T-helper 17 cell (primary cell): Measurements from ENCODE around the gene ALKBH2. TPM values are rescaled to one million over a fixed set of nuclear protein-coding genes. Genes with fewer than 3 reads are reported as not detected.
"Not testable (repeated sequence)": the region's sequence is repeated elsewhere in the genome, so short reads cannot be mapped to it uniquely, and the experiment has no call there.

ENCODE experiments used
- ATAC-seq: fragments of 150-1000 bp; cut with Tn5 transposase; 2 replicates; pipeline ENCODE4 v1.10.0; 2021; ENCODE audit warnings: mild to moderate bottlenecking, moderate library complexity
- DNase-seq, 3 donors: peaks; one replicate each; pipeline versions ENCODE4 v3.0.0 to v3.0.0-alpha.2; 2020 to 2021
- H3K9me3 ChIP-seq: one replicate; pipeline ENCODE4 v1.7.0; 2013; ENCODE audit warnings: low read length, mild to moderate bottlenecking; ENCODE audit not compliant: control insufficient read depth, poor library complexity, severe bottlenecking
- H3K27ac Mint-ChIP-seq: one replicate; pipeline ENCODE4 v1.8.0; 2022; ENCODE audit warnings: mild to moderate bottlenecking, moderate library complexity, mixed read lengths
- H3K27me3 Mint-ChIP-seq: one replicate; pipeline ENCODE4 v1.8.0; 2022; ENCODE audit warnings: mixed read lengths
- H3K36me3 Mint-ChIP-seq: one replicate; pipeline ENCODE4 v1.8.0; 2022; ENCODE audit warnings: low read depth, mixed read lengths
- H3K4me1 Mint-ChIP-seq: one replicate; pipeline ENCODE4 v1.8.0; 2022; ENCODE audit warnings: mild to moderate bottlenecking, mixed read lengths
- H3K4me3 Mint-ChIP-seq: one replicate; pipeline ENCODE4 v1.8.0; 2022; ENCODE audit warnings: mild to moderate bottlenecking, moderate library complexity, mixed read lengths
- total RNA-seq, 4 donors: library from RNA in 2 of 4; stranded (reverse) in 2 of 4; gene quantifications; one replicate each; pipeline ENCODE4 v1.2.3 and lab custom pipeline; 2022 to 2026

Gene ALKBH2
- total RNA-seq, 2 donors from 2014 or later: 6.5 to 9.4 TPM

DNA sequence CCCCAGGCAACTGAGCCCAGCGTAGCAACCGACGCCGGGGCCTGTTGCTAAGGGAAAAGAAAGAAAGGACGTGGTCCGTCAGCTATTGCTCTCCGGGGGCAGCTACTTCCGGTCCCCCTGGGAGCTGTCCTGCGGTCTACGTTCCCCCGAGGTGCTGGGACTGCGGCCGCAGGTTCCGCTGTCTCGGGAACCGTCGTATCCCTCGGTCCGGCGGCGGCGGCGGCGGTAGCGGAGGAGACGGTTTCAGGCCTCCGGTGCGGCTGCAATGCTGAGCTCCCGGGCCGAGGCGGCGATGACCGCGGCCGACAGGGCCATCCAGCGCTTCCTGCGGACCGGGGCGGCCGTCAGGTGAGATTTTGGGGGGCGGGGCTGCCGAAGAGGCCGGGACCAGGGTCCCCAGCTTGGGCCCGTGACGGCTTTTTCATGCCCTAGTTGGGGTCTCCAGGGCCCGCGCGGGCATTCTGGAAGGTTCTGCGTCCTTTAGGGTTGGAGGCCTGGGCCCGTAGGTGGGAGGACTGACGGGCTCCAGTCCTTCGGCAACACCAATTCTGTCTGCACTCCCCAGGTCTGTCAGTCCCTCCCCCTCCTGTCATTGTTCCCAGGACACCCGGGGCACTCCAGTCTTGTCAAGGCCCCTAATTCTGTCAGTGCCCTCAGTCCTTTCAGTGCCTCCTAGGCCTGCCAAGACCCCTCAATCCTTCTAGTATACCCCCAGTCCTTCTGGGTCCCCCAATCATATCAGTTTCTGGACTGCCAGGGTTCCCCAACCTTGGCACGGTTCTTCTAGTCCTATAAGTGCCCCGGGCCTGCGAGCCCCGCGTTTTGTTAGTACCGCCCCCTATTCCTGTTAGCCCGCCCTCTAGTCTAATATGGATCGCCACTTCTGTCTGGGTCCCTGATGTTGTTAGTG, 40.6 kb downstream of the ALKBH2 start, which contains the start of gene USP30:
Gene USP30 (plus strand): TSS at position 163 of the 910 bp plus-strand sequence. CDS start 103 bp downstream, at position 266.
- Mint-ChIP-seq H3K4me1 (peaks cover 24% of the 10 kb centered on the region), H3K4me3 (peak within 1 kb of the TSS; percentile 99), H3K36me3 (peaks cover 5% of the 10 kb centered on the region), H3K27me3 (no peaks in the 10 kb centered on the region), H3K27ac (peak within 1 kb of the TSS; percentile 99)
- H3K9me3 ChIP-seq: no peaks in the 10 kb centered on the region
- DNase-seq (peak; percentile 58 to 76 (median 69)), ATAC-seq (peak; percentile 80)

DNA sequence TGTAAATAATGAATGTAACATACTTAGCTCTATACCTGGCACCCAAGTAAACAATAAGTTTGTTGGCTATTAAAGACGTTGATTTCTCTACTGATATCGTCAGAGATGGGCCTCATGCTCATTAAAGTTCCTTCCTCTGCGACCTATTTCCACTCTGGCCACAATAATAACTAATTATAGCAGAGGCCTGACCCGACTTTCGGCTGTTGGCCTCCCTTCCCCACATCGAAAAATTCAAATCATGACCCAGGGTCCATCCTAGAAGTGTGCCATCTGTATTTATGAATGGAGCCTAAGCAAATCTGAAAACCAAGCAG, 41.2 kb downstream of the ALKBH2 start:
- Mint-ChIP-seq H3K4me1 (peaks cover 22% of the 10 kb centered on the region), H3K27ac (peak overlapping the region; percentile 99), H3K27me3 (no peaks in the 10 kb centered on the region), H3K4me3 (peak overlapping the region; percentile 99), H3K36me3 (peaks cover 5% of the 10 kb centered on the region)
- DNase-seq (no peak), ATAC-seq (no peak)
- no peaks in the 10 kb centered on the region for H3K9me3 ChIP-seq

DNA sequence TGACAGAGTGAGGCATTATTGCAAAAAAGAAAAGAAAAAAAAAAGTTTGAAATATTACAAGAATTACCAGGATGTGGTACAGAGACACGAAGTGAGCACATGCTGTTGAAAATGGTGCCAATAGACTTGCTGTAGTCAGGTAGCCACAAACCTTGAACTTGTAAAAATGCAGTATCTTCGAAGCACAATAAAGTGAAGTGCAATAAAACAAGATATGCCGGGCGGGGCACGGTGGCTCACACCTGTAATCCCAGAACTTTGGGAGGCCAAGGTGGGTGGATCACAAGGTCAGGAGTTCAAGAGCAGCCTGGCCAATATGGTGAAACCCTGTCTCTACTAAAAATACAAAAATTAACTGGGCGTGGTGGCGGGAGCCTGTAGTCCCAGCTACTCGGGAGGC, 43.5 kb downstream of the ALKBH2 start:
- not testable (repeated sequence) for H3K27me3 Mint-ChIP-seq, H3K27ac Mint-ChIP-seq, DNase-seq, ATAC-seq, H3K36me3 Mint-ChIP-seq, H3K9me3 ChIP-seq
- Mint-ChIP-seq H3K4me3 (peak overlapping the region; percentile 39), H3K4me1 (peaks cover 17% of the 10 kb centered on the region)

DNA sequence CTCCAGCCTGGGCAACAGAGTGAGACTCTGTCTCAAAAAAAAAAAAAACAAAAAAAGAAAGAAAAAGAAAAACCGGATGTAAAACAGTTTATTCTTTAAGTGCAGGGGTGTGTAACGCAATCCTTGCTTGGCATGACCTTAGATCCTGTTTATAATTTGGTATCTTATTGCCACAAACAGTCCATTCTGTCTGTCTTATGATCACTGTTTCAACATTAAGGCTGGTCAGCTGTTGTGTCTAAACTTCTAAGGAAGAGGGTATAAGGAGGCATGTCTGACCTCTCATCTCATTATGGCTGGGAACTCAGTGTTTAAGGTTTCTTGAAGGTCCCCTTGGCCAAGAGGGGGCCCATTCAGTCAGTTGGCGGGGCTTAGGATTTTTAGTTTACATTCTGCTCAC, 44.6 kb downstream of the ALKBH2 start:
- not testable (repeated sequence) for H3K36me3 Mint-ChIP-seq, ATAC-seq, H3K9me3 ChIP-seq, H3K4me3 Mint-ChIP-seq, DNase-seq, H3K27ac Mint-ChIP-seq, H3K27me3 Mint-ChIP-seq
- peaks cover 11% of the 10 kb centered on the region for H3K4me1 Mint-ChIP-seq

DNA sequence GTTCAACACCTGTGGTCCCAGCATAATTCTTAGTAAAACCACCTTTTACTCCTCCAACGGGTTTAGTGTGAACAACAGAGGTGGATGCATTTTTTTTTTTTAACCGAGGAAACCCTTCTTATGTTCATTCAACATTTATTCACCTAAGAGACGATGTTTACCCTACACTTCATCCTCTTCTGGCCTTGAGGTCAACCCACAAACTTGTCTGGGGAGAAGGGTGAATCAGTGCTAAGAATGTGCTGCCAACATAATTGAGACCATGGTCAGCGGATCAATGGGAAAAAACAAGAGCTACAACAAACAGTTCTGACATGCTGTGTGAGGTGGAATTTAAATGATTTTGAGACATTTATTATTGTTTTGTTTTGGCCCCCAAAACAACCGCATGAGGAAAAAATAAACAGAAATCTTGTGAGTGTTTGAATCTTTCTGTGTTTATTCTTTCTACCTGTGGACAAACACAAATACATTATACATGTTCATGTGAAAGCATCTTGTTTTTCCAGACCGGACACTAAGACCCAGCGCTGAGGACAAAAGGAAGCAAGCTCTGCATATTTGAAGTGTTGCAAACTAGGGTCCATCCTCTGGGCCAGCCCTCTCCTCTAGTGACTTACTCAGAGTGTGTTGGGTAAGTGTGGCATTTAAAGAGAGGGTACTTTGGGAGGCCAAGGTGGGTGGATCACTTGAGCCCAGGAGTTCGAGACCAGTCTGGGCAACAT, 46.0 kb downstream of the ALKBH2 start:
- peaks cover 1% of the 10 kb centered on the region for H3K4me1 Mint-ChIP-seq
- peaks cover 21% of the 10 kb centered on the region for H3K27me3 Mint-ChIP-seq
- H3K9me3 ChIP-seq: no peaks in the 10 kb centered on the region
- ATAC-seq (no peak), DNase-seq (no peak)
- H3K4me3 Mint-ChIP-seq: no peak overlapping the region
- H3K27ac Mint-ChIP-seq: no peak overlapping the region
- peaks cover 3% of the 10 kb centered on the region for H3K36me3 Mint-ChIP-seq

DNA sequence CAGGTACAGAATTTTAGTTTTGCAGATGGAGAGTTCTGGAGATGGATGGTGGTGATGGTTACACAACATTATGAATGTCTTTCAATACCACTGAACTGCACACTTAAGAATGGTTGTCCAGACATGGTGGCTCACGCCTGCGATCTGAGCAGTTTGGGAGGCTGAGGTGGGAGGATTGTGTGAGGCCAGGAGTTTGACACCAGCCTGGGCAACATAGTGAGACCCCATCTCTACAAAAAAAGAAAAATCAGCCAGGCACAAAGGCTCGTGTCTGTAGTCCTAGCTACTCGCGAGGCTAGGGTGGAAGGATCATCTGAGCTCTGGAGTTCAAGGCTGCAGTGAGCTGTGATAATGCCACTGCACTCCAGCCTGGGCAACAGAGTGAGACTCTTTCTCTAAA, 49.0 kb downstream of the ALKBH2 start:
- peaks cover 3% of the 10 kb centered on the region for H3K36me3 Mint-ChIP-seq
- H3K4me3 Mint-ChIP-seq: no peak overlapping the region
- no peaks in the 10 kb centered on the region for H3K4me1 Mint-ChIP-seq
- DNase-seq (no peak), ATAC-seq (no peak)
- H3K27ac Mint-ChIP-seq: no peak overlapping the region
- H3K27me3 Mint-ChIP-seq: peaks cover 22% of the 10 kb centered on the region
- H3K9me3 ChIP-seq: no peaks in the 10 kb centered on the region

Other genes starting within 250 kb of the ALKBH2 start
- gene SSH1, start 235.9 kb downstream of the ALKBH2 start, total RNA-seq: 10 to 100 TPM; 22.3 to 31.2 TPM
- not detected for gene DAO, start 213.4 kb downstream of the ALKBH2 start, total RNA-seq
- gene SVOP, start 72.4 kb downstream of the ALKBH2 start, total RNA-seq: not detected
- 10 to 100 TPM; 15.9 to 20.2 TPM for gene USP30, start 40.9 kb downstream of the ALKBH2 start, total RNA-seq
- 10 to 100 TPM; 10.2 to 11.1 TPM for gene UNG, start 4.1 kb upstream of the ALKBH2 start, total RNA-seq
- gene ACACB, start 23.1 kb upstream of the ALKBH2 start, total RNA-seq: 10 to 100 TPM; 22.2 to 25.9 TPM
- gene FOXN4, start 215.8 kb upstream of the ALKBH2 start, total RNA-seq: not detected